ENCODE measurements around the gene TMA7. TPM values are rescaled to one million over a fixed set of nuclear protein-coding genes. Genes with fewer than 3 reads are reported as not detected.
"Not testable (repeated sequence)": the region's sequence is repeated elsewhere in the genome, so short reads cannot be mapped to it uniquely, and the experiment has no call there.

TMA7 gene
- total RNA-seq, 1 donor from 2014 or later: 218 TPM

DNA sequence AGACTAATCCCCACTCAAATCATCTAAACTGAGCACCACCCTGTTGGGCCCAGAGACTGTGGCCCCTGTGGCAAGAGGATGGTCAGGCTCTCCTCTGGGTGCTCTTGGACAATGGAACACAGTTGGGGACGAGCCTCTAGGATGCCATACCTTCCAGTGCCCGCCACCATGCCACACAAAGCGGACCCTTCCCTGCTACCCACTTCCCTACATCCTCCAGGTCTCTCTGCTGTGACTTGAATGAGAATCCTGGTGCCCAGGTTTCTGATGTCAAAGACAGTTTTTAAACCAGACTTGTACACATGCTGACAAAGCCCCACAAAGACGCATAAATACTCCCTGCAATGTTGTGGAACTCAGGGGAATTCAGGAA, 4.8 kb upstream of the TMA7 start:
- intact Hi-C loops (cut with micrococcal nuclease): no loop called here

DNA sequence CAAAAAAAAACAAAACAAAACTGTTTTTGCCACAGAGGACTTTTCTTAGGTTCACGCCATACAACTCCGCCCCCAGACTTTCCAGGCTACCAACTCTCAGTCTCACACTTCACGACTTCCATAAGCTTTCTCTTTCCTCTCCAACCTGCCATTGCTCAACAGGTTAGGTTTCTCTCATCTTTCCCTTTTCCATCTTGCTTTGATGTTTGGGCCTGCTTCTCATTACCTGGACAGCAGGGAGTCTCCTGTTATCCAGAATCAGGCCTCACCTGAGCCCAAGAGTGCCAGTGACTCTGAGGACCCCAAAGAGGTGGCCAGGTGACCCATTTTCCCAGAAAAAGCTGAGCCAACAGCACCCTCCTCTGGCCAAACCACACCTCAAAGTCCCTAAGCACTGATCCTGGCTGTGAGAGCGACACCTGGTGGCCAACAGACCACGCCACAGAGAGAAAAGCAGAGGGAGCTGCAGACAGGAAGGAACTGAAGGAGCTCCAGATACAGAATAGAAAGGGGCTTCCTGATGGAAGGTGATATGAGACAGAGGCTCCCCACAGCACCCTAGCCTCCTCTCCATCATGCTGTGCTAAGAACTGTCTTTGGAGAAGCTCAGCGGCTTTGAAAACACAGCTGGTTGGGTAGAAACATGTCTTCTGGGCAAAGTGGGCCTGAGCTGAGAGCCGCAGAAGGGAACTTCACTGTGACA, 4.1 kb upstream of the TMA7 start:
- intact Hi-C loops (cut with micrococcal nuclease): loop anchor here (1.0 kb wide), 6 partner anchors 10 to 204 kb away; partner anchors contain the start of gene ATRIP

DNA sequence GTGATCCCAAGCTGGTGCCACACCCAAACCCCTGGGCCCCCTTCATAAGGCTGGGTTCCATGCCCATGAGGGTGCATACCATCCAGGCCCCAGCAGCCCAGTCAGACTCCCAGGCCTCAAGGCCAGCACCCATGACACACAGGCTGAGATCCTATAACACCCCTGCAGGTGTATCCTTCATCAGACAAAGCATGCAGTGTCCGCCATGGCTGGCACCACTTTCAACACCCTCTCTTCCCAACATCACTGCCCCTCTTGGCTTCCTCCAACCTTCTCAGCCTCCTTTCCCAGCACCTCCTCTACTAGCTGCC, 3.6 kb upstream of the TMA7 start:
- intact Hi-C loops (cut with micrococcal nuclease): loop anchor here (1.0 kb wide), 6 partner anchors 10 to 204 kb away; partner anchors contain the start of gene ATRIP

DNA sequence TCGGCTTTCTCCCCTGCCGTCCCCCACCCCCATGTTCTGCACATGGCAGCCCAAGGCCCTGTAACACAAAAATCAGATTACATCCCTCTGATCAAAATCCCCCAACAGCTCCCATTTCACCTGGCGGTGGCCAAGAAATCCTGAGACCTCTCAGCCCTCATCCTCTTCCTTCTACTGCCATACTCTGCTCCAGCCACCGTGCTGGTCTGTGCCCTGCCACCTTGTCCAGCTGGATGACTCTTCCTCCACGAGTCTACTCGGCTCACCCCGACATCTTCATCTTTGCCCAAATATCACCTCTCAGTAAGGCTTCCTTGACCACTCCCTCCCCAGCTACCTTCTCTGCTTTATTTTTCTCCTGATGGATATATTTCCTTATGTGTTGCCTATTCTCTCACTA, 3.2 kb upstream of the TMA7 start:
- intact Hi-C loops (cut with micrococcal nuclease): loop anchor here (1.0 kb wide), 6 partner anchors 9 to 205 kb away; partner anchors contain the start of gene ATRIP

DNA sequence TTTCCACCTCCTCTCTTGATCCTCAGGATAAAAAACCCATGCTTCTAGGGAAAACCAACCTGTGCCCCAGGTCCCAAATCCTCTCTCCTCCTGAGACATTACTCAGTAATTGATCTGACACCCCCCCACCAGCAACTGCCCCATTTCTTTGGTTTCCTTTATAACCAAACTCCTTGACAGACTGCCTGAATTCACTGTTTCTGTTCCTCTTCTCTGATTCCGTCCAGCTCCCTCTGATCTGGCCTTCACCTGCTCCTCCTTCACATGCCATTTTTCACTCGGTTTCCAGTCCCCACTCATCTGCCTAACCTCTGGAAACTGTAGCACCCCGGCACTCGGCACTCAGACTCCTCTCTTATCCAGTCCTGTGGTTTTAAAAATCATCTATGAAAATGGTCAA, 2.2 kb upstream of the TMA7 start:
- intact Hi-C loops (cut with micrococcal nuclease): no loop called here

DNA sequence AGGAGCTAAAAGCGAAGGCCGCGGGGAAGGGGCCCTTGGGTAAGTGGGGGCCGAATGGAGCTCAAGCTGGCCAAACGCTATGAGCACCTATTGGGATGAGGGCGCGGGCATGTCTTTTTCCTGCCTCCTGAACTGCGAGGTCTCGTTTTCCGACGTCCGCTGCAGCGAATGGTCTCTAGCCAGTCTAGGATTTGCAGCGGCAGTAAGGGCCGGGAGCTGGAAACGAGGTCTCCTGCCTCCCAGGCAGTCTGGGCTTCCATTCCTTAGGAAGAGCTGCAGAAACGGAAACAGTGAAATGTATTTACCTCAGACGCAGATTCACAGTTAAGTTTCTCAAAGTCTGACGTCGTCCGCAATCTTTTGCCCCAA, 517 bp downstream of the TMA7 start:
- intact Hi-C loops (cut with micrococcal nuclease): loop anchor here (1.0 to 10.0 kb wide), 15 partner anchors 26 to 1858 kb away; partner anchors contain the start of genes ARIH2, CDC25A, CELSR3 and HYAL3

- intact Hi-C loops (cut with micrococcal nuclease): loop anchor here (2.0 to 10.0 kb wide), 5 partner anchors 167 to 1857 kb away; partner anchors contain the start of genes ARIH2, CDC25A, CELSR3 and HYAL3
Observed at GRCh38 chr3:48441940-48442339, 1.9 kb downstream of the TMA7 start.

DNA sequence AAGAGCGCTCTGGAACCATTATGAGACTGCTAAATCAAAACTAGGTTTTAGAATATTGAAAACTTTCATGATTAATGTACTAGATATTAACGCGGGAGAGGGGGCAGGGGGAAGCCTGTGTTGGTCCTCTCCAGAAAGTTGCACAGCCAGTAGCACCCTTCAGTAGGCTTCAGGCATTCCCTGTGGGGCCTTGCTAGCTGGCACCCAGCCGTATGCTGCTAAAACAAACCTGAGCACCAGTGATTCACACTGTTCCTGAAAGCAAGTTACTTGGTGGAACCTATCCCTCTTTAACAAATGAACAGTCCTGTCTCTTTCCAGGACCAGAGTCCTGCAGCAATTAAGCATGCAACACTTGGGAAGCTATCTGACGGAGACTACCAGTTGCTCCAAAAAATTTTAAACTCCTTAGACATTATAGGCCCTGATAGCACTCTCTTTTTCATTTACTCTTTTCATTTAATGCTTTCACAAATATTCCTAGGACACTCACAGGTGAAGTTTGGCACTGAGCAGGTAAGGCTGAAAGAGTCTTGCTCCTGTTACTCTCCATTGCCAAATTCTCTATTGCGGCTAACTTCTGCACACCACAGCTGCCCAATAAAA, 5.3 kb downstream of the TMA7 start:
- intact Hi-C loops (cut with micrococcal nuclease): loop anchor here (5.0 to 10.0 kb wide), 3 partner anchors 219 to 1492 kb away; partner anchors contain the start of genes ARIH2 and CELSR3

- intact Hi-C loops (cut with micrococcal nuclease): loop anchor here (1.0 to 10.0 kb wide), 9 partner anchors 10 to 1491 kb away; partner anchors contain the start of genes ARIH2, CELSR3, NME6 and PFKFB4
Observed at GRCh38 chr3:48446043-48446424, 6.0 kb downstream of the TMA7 start.

DNA sequence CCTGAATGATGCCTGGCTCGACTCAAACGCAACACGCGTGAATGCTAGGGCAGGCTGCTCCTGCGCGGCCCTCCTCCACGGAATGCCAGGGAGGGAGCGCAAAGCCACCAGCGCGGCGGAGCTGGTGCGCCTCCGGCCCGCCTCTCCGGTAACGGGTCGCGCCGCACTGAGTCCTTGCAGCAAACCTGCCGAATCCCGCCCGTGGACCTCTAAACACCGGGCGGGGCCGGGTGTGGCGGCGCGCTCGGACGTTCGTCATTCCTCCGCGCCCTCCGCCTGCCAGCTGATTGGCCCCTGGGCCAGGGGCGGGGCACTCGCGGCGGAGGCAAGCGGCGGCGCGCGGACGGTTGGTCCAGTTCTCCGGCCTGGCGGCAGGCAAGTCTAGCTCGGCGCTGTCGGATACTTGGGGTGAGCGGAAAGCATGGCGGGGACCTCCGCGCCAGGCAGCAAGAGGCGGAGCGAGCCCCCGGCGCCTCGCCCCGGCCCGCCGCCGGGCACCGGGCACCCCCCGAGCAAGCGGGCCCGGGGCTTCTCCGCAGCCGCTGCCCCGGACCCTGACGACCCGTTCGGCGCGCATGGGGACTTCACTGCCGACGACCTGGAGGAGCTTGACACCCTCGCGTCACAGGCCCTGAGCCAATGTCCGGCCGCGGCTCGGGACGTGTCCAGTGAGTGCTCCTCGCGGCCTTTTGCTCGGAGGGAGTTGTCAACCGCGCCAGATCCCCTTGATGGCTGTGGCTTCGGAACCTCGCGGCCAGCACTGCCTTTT, 6.6 kb downstream of the TMA7 start, which contains the start of gene ATRIP:
ATRIP (plus strand) TSS at position 313 of the 769 bp plus-strand sequence; CDS start at position 422, 109 bp downstream.
- intact Hi-C loops (cut with micrococcal nuclease): loop anchor here (1.0 to 10.0 kb wide), 9 partner anchors 10 to 1491 kb away; partner anchors contain the start of genes ARIH2, CELSR3, NME6 and PFKFB4

DNA sequence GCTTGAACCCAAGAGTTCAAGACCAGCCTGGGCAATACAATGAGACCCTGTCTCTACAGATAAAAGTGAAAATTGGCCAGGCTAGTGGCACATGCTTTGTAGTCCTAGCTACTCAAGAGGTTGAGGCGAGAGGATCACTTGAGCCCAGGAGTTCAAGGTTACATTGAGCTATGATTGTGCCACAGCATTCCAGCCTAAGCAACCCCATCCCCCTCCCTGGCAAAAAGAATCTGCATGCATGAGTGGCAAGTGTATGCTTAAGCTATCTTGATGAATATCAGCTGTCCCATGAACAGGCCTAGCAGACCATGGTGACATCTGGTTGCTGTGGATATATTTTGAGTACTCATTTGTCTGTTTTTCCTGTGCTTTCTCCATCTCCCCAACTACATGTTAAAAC, 11.2 kb downstream of the TMA7 start:
- intact Hi-C loops (cut with micrococcal nuclease): no loop called here

DNA sequence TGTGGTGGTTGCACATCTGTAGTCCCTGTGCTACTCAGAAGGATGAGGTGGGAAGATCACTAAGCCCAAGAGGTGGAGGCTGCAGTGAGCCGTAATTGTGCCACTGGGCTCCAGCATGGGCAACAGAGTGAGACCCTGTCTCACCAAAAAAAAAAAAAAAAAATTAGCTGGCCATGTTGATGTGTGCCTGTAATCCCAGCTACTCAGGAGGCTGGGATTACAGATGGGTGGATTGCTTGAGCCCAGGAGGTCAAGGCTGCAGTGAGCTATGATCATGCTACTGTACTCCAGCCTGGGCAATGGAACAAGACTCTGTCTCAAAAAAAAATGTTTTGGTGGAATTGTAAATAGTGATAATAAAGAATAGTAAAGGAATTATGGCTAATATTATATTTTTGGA, 16.4 kb downstream of the TMA7 start:
- intact Hi-C loops (cut with micrococcal nuclease): no loop called here

DNA sequence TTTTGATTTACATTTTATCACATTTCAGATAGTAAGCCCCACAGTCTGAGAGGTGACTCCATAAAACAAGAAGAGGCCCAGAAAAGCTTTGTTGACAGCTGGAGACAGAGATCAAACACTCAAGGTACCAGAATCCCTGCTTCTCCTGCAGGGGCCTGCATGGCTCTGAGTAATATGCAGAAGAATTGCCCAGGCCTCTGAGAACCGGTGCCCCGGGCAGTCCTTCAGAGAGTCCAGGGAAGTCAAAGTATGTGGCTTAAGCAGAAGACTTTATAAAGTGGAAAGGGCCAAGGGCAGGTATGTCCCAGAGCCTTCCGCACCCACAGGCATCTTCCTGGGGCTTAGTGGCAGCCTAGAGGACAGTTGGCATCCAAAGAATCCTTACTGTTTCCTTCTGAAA, 19.3 kb downstream of the TMA7 start:
- intact Hi-C loops (cut with micrococcal nuclease): no loop called here

DNA sequence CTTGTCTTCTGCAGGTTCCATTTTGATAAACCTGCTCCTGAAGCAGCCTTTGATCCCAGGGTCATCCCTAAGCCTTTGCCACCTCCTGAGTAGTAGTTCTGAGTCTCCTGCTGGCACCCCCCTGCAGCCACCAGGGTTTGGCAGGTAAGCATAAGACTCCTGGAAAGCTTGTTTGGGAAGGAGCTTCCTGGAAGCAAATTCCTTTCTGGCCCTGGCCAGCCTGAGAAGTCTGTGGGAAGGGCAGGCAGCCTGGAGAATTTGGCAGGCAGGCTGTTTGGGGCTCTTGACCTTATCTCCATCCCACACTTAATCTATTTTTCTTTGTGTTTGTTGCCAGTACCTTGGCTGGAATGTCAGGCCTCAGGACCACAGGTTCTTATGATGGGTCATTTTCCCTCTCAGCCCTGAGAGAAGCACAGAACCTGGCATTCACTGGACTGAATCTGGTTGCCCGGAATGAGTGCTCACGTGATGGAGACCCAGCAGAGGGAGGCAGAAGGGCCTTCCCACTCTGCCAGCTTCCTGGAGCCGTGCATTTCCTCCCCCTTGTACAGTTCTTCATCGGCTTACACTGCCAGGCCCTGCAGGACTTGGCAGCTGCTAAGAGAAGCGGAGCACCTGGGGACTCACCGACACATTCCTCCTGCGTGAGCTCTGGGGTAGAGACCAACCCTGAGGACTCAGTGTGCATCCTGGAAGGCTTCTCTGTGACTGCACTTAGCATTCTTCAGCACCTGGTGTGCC, 19.9 kb downstream of the TMA7 start:
- intact Hi-C loops (cut with micrococcal nuclease): no loop called here

DNA sequence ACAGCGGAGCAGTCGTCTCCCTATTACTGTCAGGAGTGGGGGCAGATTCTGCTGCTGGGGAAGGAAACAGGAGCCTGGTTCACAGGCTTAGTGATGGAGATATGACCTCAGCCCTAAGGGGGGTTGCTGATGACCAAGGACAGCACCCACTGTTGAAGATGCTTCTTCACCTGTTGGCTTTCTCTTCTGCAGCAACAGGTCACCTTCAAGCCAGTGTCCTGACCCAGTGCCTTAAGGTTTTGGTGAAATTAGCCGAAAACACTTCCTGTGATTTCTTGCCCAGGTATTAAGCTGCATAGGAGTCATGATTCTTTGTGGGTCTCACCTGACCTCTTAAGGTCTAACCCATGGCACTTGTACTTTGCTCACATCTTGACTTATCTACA, 20.5 kb downstream of the TMA7 start:
- intact Hi-C loops (cut with micrococcal nuclease): no loop called here

DNA sequence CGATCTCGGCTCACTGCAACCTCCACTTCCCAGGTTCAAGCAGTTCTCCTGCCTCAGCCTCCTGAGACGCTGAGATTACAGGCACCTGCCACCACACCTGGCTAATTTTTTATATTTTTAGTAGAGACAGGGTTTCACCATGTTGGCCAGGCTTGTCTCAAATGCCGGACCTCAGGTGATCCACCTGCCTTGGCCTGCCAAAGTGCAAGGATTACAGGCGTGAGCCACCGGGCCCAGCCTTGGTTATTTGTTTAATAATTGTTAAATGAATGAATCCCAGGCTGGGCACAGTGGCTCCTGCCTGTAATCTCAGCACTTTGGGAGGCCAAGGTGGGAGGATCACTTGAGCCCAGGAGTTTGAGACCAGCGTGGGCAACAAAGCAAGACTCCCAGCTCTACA, 21.7 kb downstream of the TMA7 start:
- intact Hi-C loops (cut with micrococcal nuclease): not testable (repeated sequence)

- intact Hi-C loops (cut with micrococcal nuclease): no loop called here
Observed at GRCh38 chr3:48463703-48464102, 23.6 kb downstream of the TMA7 start.

GRCh38 chr3:48464713-48465221, 24.7 kb downstream of the TMA7 start:
- intact Hi-C loops (cut with micrococcal nuclease): loop anchor here (1.0 kb wide), 1 partner anchor 9 kb away; no protein-coding TSS in a partner anchor

GRCh38 chr3:48465237-48465530, 25.1 kb downstream of the TMA7 start:
- intact Hi-C loops (cut with micrococcal nuclease): loop anchor here (1.0 kb wide), 1 partner anchor 8 kb away; no protein-coding TSS in a partner anchor

- intact Hi-C loops (cut with micrococcal nuclease): loop anchor here (1.0 kb wide), 8 partner anchors 8 to 93 kb away; partner anchors contain the start of genes ATRIP, CCDC51 and TMA7
Observed at GRCh38 chr3:48465531-48466378, 25.7 kb downstream of the TMA7 start.
